ENCODE data around the gene CYREN.
"Not testable (repeated sequence)": the region's sequence is repeated elsewhere in the genome, so short reads cannot be mapped to it uniquely, and the experiment has no call there.

Gene CYREN

DNA sequence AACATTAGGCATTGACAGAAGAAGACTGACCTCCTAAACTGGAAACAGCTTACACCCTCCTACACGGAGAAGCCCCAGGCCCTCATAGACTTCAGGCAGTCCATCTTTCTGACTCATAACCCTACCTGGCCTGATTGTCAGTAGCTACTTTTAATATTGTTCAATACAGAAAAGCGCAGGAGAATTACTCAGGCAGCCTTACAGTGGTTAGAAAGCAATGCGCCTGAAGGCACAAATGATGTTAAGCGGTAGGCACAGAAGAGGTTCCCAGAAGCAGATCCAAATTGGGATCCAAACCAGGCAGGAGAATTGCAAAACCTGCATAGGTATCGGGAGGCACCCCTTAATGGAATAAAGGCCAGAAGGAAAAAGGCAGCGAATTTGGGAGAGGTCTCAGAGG lies 5.4 kb upstream of the CYREN start:
- no peak for DNase-seq

DNA sequence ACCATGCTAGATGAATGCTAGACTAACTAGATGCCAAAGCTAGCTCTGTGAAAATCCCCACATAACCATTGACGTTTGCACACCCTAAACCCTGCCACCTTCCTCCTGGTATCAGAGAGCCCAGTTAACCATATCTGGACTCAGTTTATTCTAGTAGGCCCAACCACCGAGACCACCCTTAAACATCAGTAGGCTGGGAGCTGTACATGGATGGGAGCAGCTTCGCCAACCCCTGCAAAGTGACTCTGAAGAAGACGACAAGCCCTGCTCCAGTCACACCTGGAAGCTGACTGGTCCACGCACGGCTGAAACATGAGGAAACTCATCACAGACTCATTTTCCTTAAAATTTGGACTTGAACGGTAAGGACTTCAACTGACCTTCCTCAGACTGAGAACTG lies 4.4 kb upstream of the CYREN start:
- DNase-seq: no peak

DNA sequence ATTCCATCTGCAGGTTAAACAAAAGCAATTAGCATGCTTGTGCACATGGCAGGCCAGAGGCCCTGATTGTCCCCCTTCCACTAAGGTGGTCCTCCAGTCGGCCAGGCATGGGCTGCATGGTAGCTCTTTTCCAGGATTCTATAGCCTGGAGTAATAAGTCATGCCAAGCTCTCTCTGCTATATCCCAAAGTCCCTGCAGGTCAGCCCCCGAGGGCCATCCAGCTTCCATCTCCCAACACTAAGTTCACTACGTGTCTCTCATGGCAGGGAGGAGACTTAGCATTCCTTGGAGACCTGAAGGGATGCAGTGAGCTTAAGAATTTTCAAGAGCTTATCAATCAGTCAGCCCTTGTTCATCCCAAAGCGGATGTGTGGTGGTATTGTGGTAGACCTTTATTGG lies 3.4 kb upstream of the CYREN start:
- DNase-seq: not testable (repeated sequence)

DNA sequence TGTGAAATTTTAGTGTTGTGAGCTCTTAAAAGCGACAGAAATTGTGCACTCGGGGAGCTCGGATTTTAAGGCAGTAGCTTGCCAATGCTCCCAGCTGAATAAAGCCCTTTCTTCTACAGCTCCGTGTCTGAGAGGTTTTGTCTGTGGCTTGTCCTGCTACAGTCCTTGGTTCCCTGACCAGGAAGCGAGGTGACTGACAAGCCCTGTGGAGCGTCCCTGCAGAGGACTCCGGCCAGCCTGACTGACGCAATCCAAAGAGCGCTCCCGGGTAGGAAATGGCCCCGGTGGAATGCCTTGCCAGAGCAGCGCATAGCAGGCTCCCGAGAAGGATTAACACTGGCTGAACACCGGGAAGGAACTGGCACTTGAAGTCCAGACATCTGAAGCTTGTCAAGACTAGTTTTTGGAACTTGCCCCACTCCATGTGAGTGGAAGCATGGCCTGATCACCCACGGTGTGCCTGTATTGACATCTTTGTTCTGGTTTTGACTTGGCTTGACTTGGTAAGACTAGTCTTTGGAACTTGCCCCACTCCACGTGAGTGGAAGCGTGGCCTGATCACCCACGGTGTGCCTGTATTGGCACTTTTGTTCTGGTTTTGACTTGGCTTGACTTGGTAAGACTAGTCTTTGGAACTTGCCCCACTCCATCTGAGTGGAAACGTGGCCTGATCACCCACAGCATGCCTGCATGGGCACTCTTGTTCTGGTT lies 1.2 kb upstream of the CYREN start:
- not testable (repeated sequence) for DNase-seq

DNA sequence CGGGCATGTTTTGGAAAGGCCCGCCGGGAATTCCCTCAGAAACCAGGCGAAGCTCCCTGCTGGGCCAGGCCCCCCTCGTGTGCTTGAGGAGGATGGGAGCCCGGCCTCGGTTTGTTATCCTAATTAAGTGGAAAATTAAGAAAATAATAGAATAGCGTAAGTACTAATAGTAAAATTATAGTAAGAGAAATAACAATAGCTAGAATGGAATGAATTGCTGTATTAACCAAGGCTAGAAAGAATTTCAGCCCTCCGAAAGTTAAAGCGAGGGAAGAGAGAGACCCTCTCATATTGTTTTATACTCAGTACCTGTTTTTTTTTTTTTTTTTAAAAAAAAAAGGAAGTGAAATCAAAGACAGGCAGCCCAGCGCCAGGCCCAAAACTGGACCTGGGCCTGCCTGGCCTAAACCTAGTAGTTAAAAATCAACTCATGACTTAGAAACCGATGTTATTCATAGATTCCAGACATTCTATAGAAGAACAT lies 533 bp upstream of the CYREN start:
- not testable (repeated sequence) for DNase-seq

DNA sequence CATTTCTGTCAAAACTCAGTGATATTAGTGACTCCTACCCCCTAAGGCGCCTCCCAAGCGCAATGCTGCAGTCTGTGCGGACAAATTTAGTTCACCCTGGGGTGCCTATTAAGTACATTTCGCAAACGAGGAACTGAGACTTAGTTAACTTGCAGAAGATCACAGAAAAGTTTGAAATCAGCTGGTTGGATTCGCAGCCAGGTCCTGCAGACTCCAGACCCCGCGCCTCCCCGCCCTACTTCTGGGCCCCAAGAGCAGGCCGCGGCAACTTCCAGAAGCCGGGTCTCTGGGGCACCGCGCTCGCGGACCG lies 588 bp downstream of the CYREN start:
- DNase-seq: no peak

DNA sequence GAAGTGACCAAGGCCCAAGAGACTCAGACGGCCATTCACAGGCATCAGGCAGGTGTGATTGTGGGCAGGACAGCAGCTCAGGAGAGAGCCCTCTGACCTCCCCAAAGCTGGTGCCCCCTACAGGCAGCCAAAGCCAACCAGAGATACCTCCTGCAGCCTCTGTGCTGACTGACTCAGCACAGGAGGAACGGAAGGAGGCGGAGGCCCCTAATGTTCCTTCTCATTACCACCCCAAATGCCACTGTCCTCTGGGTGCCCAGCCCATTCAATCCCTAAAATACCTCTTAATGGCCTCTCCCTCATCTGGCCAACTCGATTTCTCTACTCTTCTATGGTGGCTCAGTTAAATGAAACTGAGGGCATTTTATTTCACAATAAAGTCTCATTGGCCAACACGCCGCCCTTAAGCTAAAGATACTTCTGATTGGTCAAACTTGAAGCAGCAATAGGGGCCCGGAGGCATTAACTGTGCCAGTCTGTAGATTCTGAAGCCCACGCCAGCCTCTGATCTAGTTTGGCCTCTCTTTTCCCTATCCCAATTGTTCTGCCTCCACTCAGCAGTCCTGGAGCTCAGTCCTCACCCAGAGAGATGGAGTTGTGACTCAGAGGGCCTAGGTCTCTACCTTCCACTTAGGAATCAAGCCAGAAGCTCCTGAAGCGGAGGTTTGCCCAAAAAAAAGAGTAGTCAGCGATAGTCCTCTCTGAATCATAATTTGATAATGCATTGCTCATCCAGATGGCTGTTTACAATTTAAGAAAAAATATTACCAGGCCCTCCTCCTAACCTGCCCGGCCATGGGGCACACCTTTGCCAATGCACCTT lies 1.2 kb downstream of the CYREN start:
- peak; percentile 74 for DNase-seq

DNA sequence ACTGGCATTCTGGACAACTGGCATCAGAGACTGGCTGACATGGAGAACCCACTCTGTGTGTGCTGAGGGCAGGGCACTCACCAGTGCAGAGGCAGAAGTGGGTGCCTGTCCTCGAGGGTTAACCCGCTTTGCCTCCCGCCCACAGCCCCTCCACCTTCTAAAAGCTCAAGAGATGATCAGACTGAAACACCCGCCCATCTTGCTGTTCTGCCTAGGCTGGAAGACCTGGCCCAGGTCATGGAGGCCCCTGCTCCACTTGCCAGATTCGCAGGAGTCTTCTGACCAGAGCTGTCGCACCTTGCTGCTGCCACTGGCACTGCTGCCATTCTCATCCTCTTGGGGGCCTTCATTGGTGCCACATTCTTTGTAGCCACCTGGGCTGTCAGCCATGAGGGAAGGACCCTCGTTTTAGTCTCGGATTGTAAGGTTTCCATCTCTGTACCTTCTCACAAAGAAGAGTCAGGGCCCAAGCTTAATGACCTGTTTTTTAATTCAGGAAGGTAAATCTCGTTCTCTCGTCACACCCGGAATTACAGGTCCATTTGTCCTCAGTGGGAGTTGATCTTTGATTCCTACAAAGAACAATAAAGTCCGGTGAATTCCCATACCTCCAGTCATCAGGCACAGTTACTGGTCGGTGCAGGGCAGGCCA lies 1.9 kb downstream of the CYREN start:
- DNase-seq: no peak

DNA sequence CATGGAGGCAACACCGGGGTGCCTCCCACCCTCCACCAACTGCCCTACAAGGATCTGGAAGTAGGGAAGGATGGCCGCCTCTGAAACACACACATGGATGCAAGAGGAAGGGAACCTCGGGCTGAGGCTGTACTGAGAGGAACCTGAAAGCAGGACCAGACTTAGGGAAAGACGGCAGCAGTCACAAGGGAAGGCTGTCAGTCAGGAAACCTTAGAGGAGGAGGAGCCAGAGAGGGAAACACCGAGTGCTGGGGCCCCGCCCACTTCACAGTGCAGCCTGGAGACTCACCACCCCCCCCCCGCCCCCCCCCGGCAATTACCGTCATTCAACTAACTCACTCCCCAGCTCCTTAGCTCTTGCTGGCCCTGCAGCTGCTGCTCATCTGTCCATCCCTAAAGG lies 2.5 kb downstream of the CYREN start:
- peak; percentile 58 for DNase-seq

DNA sequence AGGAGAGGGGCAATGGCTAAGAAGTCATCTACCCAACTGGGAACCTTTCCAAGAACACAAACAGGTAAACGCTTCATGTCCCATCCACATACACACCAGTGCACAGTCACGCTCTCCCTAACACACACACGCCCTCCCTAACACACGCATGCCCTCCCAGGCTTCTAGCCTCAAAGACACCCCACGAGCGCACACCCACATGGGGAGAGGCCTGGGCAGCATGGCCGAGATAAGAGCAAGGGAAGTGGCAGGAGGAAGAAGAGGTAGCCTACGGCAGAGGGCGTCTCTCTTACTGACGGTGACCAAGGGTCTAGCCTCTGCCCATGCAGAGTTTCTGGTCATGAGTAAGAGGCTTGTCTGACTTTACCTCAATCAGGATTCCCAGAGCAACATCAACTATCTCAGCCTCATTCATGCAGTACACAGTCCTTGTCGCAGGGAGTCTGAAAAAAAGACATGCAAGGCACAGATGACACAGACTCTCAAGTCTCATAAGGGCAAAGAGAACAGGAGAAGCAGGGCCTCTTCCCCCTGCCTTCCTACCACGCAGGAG lies 3.1 kb downstream of the CYREN start:
- DNase-seq: no peak

DNA sequence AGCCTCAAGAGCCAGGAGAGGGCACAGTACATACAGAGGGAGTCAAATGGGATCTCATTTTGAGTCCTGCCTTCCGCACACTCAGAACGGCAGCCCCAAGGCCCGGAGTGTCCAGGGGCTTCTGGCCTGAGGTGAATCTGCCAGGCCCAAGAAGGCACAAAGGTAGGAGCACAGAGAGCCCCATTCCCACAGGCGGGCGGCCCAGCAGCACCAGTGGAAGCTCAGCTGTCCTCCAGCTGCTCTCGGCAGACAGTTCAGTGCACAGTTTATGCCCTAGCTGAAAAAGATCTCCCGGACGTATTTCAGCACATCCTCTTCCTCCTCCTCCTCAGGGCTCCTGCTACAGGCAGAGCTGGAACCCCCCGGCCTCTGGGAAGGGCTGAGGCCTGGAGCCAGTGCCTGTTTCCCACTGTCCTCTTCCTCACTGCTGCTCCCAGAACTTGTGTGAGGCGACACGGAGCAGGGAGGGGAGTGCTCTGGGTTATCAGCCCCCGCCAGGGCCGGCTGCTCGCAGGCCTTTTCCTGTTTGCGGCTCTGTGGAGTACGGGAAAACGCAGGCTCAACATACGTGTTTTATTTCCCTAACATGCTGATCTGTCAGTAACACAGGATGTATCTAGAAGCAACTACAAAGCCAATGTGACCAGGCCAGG lies 4.0 kb downstream of the CYREN start:
- no peak for DNase-seq

DNA sequence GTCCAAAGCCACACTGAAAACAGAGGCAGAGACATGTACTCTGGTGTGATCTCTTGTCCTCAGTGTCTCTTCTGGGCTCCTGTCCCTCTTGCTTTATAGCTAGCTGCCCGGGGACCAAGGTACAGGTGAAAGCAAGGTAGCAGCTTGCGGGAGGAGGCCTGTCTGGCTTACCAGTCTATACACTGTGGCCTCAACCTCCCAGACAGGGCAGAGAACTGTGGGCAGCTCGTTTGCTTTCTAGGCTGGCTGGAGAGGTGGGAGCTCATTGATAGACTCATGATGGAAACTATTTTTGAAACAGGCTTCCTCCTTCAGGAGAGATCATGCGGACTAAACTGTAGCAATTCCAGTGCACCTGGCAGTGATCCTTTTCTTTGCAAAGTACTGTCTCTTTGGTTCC lies 4.6 kb downstream of the CYREN start:
- no peak for DNase-seq

DNA sequence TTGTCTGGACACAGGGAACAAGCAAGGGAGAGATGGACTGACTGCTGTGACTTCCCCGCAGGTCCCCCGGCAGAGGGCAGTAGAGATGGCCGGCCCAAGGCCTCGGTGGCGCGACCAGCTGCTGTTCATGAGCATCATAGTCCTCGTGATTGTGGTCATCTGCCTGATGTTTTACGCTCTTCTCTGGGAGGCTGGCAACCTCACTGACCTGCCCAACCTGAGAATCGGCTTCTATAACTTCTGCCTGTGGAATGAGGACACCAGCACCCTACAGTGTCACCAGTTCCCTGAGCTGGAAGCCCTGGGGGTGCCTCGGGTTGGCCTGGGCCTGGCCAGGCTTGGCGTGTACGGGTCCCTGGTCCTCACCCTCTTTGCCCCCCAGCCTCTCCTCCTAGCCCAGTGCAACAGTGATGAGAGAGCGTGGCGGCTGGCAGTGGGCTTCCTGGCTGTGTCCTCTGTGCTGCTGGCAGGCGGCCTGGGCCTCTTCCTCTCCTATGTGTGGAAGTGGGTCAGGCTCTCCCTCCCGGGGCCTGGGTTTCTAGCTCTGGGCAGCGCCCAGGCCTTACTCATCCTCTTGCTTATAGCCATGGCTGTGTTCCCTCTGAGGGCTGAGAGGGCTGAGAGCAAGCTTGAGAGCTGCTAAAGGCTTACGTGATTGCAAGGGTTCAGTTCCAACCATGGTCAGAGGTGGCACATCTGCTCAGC lies 6.0 kb downstream of the CYREN start:
- DNase-seq: no peak

DNA sequence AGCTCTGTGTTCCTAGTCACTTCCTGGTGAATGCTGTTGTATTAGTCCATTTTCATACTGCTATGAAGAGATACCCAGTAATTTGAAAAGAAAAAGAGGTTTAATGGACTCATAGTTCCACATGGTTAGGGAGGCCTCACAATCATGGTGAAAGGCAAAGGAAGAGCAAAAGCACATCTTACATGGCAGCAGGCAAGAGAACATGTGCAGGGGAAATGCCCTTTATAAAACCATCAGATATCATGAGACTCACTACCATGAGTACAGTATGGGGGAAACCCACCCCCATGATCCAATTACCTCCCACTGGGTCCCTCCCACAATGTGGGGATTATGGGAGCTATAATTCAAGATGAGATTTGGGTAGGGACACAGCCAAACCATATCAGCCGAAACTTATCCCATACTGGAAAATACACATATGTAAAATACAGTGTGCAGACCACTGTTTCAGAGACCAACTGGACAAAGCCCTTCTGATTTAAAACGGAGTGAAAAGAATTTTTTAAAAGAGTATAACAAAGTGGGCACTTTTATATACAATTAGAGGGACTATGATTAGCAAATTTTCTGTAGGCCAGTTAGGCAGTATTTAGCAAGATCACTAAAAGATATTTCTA lies 8.0 kb downstream of the CYREN start:
- no peak for DNase-seq

DNA sequence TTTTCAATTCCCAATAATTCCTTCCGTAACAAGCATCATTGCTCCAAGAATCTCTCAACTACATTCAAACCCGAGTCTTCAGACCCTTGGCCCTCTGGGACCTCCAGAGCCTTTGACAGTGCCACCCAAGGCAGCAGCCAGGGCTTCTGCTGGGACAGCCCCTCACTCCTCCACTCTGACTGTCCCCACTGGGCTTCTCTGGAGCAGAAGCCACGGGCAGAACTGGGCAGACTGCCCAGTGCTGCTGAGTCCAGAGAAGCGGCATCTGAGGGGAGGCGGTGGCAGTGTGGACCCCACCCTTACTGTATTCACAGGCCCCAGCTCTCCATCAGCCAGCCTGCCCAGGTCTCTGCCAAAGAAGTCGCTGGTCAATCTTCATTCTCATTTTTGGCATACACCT lies 8.8 kb downstream of the CYREN start:
- DNase-seq: no peak

DNA sequence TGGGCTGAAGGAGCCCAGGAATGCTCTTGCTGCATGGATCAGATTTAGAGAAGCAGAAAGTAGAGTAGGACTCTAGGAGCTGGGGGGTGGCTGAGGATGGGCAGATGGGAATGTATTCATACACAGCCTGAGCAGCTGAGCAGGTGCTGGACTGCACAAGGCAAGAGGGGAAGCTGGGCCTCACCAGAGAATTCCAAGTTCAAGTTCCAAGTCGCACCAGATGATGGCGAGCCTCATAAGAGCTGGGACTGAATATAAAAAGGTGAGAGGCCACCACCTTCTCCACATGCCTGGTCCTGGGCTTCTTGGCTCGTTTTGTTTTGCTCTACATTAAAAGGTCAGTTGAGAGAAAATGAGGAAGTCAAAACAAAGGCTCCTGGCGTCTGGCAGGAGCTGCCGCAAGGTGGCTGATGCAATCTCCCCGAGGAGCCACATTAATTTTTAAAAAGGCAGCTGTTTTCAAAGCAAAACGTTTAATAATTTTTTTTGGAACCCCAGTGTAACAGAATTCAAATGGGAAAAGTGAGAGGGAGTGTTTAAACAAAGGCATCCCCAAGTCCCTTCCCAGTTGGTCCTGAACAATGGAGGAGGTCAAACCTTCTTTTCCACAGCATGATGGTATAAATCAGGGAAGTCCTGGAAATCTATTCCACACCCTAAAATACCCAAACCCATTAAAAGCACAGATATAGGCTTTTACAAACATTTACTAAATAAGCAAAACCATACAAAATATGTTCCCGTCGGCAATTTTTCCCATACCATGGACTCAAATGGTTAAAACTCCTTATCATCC lies 9.5 kb downstream of the CYREN start:
- no peak for DNase-seq

DNA sequence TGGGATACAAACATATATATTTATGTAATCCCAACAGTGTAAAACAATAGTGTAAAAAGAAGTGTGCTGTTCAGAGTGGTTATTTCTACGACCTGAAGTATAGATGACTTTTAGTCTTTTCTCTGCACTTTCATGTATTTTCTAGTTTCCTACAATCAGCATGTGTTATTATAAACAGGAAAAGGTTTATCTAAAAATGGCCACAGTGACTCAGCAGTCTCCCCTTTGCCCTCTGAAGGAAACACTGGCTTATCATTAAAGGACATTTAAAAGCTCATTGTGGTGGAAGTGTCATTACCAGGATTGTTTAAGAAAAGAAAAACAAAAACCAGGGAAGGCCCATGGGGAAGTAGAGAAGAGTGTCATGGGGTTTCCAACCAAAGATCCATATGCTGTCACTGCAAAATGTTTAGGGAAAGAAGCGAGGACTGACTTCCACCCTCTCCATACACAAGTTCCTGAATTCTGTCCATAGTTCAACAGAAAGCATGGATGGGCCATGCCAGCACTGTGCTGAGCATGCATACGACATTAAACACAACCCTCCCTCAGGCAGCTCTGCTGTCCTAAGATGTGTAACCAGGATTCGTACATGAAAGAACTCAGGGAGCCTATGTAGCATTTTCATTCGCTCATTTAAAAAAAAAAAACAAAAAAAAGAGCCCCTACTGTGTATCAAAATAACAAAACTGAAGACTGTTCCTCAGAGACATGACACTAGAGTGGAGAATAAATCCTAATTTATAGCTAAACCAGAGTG lies 10.2 kb downstream of the CYREN start:
- DNase-seq: no peak

DNA sequence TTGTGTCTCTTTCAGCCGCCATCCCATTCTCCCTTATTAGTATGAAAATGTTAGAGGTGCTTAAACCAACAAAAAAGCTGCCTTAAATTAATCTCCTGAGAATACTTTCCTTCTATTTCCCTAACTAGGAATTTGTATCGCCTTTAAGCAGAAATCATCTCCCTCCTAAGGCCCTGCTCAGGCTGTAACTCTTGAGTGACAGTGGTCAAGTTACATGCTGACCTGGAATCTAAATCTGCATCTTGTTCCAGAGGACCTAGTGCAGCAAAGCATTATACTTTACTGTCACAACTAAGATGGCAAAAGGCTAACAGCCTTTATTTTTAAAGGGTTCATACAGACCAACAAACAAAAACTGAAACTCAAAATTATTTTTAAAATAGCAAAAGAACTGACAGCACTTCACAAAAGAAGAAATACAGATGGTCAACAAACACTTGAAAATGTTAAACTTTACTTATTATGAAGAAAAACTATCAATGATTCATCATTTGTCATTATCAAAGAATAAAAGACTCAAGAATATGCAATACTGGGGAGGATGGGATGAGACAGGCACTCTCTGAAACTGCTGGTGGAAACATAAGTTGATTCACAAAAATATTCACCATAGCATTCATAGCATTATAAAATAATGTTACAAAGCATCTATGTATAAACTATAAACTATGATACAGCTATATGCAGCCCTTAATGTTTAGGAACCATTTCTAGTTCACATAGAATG lies 11.0 kb downstream of the CYREN start:
- DNase-seq: no peak

DNA sequence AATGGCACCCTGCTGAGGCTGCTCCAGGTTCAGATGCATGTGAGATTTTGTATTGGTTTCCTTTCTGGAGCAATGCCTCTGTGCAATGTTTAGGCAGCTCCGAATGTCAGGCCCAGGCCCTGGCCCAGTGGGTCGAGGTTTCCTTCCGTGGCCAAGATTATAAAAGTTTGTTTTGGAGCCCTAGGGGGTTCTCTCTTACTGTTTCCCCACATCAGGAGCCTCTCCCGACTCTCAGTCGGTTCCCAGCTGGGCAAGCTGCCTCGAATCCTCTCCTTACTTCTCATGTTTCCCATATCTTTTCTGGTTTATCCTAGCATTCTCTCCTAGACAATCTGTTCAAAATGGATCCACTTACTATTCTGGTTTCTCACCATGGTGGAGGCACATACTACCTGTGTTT lies 11.6 kb downstream of the CYREN start:
- no peak for DNase-seq
